Trophoblast cell (in vitro differentiated cells and primary cell): ENCODE results near the gene SGSM2.

ENCODE experiments used
- DNase-seq, 2 donors: peaks; one replicate each; pipeline ENCODE4 v3.0.0-alpha.2; 2016
- H2AFZ ChIP-seq: 2 replicates; pipeline ENCODE4 v1.6.1; 2013; ENCODE audit warnings: low read length, moderate library complexity, mild to moderate bottlenecking; ENCODE audit not compliant: insufficient read depth, poor library complexity
- H2AK5ac ChIP-seq: 2 replicates; pipeline ENCODE4 v1.6.1; 2013; ENCODE audit warnings: mild to moderate bottlenecking, low read length
- H2BK120ac ChIP-seq: 2 replicates; pipeline ENCODE4 v1.6.1; 2013; ENCODE audit warnings: low read length, mild to moderate bottlenecking, moderate library complexity; ENCODE audit not compliant: insufficient read depth, poor library complexity
- H2BK12ac ChIP-seq: 2 replicates; pipeline ENCODE4 v1.6.1; 2013; ENCODE audit warnings: mild to moderate bottlenecking, low read length, moderate library complexity
- H2BK5ac ChIP-seq: 2 replicates; pipeline ENCODE4 v1.6.1; 2013; ENCODE audit warnings: low read length, low read depth, moderate library complexity, mild to moderate bottlenecking; ENCODE audit not compliant: poor library complexity
- H3K14ac ChIP-seq: 2 replicates; pipeline ENCODE4 v1.6.1; 2013; ENCODE audit warnings: mild to moderate bottlenecking, low read length
- H3K18ac ChIP-seq: 2 replicates; pipeline ENCODE4 v1.6.1; 2013; ENCODE audit warnings: mild to moderate bottlenecking, low read length
- H3K23ac ChIP-seq: 2 replicates; pipeline ENCODE4 v1.6.1; 2013; ENCODE audit warnings: low read length
- H3K27ac ChIP-seq: 2 replicates; pipeline ENCODE4 v1.5.1; 2013; ENCODE audit warnings: low read depth, mild to moderate bottlenecking, inconsistent platforms, low read length, moderate library complexity
- H3K27me3 ChIP-seq: 2 replicates; pipeline ENCODE4 v1.6.1; 2013; ENCODE audit warnings: inconsistent platforms, mild to moderate bottlenecking, low read length, moderate library complexity; ENCODE audit not compliant: insufficient read depth
- H3K36me3 ChIP-seq, 2 experiments: 1 replicate in 1 of 2; 2 replicates in 1 of 2; pipeline ENCODE4 v1.6.1; 2013; ENCODE audit warnings: low read length in 2 of 2, mild to moderate bottlenecking in 2 of 2, moderate library complexity in 1 of 2; ENCODE audit not compliant: insufficient read depth in 2 of 2, control insufficient read depth in 1 of 2
- H3K4ac ChIP-seq: 2 replicates; pipeline ENCODE4 v1.6.1; 2013; ENCODE audit warnings: low read depth, mild to moderate bottlenecking, low read length, moderate library complexity
- H3K4me1 ChIP-seq, 2 experiments: 1 replicate in 1 of 2; 2 replicates in 1 of 2; pipeline ENCODE4 v1.6.1; 2013; ENCODE audit warnings: low read length in 2 of 2, mild to moderate bottlenecking in 2 of 2, moderate library complexity in 1 of 2; ENCODE audit not compliant: insufficient read depth in 2 of 2, control insufficient read depth in 1 of 2
- H3K4me2 ChIP-seq: 2 replicates; pipeline ENCODE4 v1.6.1; 2013; ENCODE audit warnings: inconsistent platforms, mild to moderate bottlenecking, low read length, moderate library complexity
- H3K4me3 ChIP-seq: 2 replicates; pipeline ENCODE4 v1.5.1; 2013; ENCODE audit warnings: mild to moderate bottlenecking, low read depth, low read length, inconsistent platforms
- H3K79me1 ChIP-seq: one replicate; pipeline ENCODE4 v1.6.1; 2013; ENCODE audit warnings: low read length
- H3K79me2 ChIP-seq: 2 replicates; pipeline ENCODE4 v1.6.1; 2013; ENCODE audit warnings: low read length, mild to moderate bottlenecking; ENCODE audit not compliant: control insufficient read depth, insufficient read depth, poor library complexity
- H3K9ac ChIP-seq: 2 replicates; pipeline ENCODE4 v1.6.1; 2013; ENCODE audit warnings: mild to moderate bottlenecking, low read length
- H3K9me3 ChIP-seq: 2 replicates; pipeline ENCODE4 v1.6.1; 2013; ENCODE audit warnings: low read depth, mild to moderate bottlenecking, control low read depth, inconsistent platforms, low read length; ENCODE audit not compliant: insufficient read depth
- H4K12ac ChIP-seq: 2 replicates; pipeline ENCODE4 v1.6.1; 2013; ENCODE audit warnings: low read depth, mild to moderate bottlenecking, low read length, moderate library complexity
- H4K8ac ChIP-seq: 2 replicates; pipeline ENCODE4 v1.6.1; 2013; ENCODE audit warnings: low read depth, mild to moderate bottlenecking, low read length, moderate library complexity
- H4K91ac ChIP-seq: one replicate; pipeline ENCODE4 v1.6.1; 2013; ENCODE audit warnings: low read depth, mild to moderate bottlenecking, low read length, moderate library complexity
- WGBS: extraction: QIAGEN DNeasy Blood & Tissue Kit; methylation state at CpG from one replicate; pipeline ENCODE4 v1.1.7; 2013; ENCODE audit warnings: missing lambda C conversion rate; ENCODE audit not compliant: insufficient read length, insufficient coverage; ENCODE audit errors: extremely low coverage; 5-methylcytosine and 5-hydroxymethylcytosine counted together

SGSM2 gene

GRCh38 chr17:2393954-2394749 is 56.9 kb downstream of the SGSM2 start:
- H2BK5ac ChIP-seq: no peak overlapping the region
- peak overlapping the region; percentile 82 for H2AK5ac ChIP-seq
- H3K27ac ChIP-seq: peak overlapping the region; percentile 40
- peak overlapping the region; percentile 57 for H3K9ac ChIP-seq
- peak overlapping the region; percentile 56 for H4K8ac ChIP-seq
- peak overlapping the region; percentile 49 for H3K4me3 ChIP-seq
- peak overlapping the region; percentile 41 for H2BK120ac ChIP-seq
- peak overlapping the region; percentile 42 for H4K91ac ChIP-seq
- H3K4ac ChIP-seq: peak overlapping the region; percentile 38
- peaks cover 41 to 43% of the 10 kb centered on the region in 2 experiments for H3K4me1 ChIP-seq
- H4K12ac ChIP-seq: no peak overlapping the region
- H3K36me3 ChIP-seq: peaks cover 0 to 5% of the 10 kb centered on the region in 2 experiments
- peak overlapping the region; percentile 71 for H2BK12ac ChIP-seq
- peak overlapping the region; percentile 1 for H2AFZ ChIP-seq
- H3K27me3 ChIP-seq: no peaks in the 10 kb centered on the region
- peaks cover 38% of the 10 kb centered on the region for H3K79me1 ChIP-seq
- H3K79me2 ChIP-seq: peaks cover 24% of the 10 kb centered on the region
- H3K14ac ChIP-seq: no peak overlapping the region
- H3K18ac ChIP-seq: peak overlapping the region; percentile 34
- H3K9me3 ChIP-seq: no peaks in the 10 kb centered on the region
- H3K4me2 ChIP-seq: peak overlapping the region; percentile 69
- no CpG with 5 or more reads among the region's 53 CpGs for WGBS
- H3K23ac ChIP-seq: no peak overlapping the region
- DNase-seq: no peak

- Histone ChIP-seq H3K79me1 (peaks cover 42% of the 10 kb centered on the region), H3K14ac (no peak overlapping the region), H2AFZ (no peak overlapping the region), H3K9me3 (no peaks in the 10 kb centered on the region), H2BK120ac (no peak overlapping the region), H3K79me2 (peaks cover 24% of the 10 kb centered on the region), H3K36me3 (peaks cover 0 to 3% of the 10 kb centered on the region in 2 experiments), H2AK5ac (no peak overlapping the region), H3K4me2 (no peak overlapping the region), H3K27ac (no peak overlapping the region), H3K18ac (peak overlapping the region; percentile 47), H4K8ac (no peak overlapping the region), H3K4me3 (no peak overlapping the region), H2BK12ac (peak overlapping the region; percentile 71), H4K91ac (peak overlapping the region; percentile 29), H4K12ac (no peak overlapping the region), H3K27me3 (no peaks in the 10 kb centered on the region), H3K9ac (no peak overlapping the region), H2BK5ac (no peak overlapping the region), H3K23ac (no peak overlapping the region), H3K4me1 (peaks cover 41 to 44% of the 10 kb centered on the region in 2 experiments), H3K4ac (peak overlapping the region; percentile 38)
- DNase-seq: no peak
- no CpG with 5 or more reads among the region's 16 CpGs for WGBS
These were observed 57.5 kb downstream of the SGSM2 start for GRCh38 chr17:2394775-2395201.

DNA sequence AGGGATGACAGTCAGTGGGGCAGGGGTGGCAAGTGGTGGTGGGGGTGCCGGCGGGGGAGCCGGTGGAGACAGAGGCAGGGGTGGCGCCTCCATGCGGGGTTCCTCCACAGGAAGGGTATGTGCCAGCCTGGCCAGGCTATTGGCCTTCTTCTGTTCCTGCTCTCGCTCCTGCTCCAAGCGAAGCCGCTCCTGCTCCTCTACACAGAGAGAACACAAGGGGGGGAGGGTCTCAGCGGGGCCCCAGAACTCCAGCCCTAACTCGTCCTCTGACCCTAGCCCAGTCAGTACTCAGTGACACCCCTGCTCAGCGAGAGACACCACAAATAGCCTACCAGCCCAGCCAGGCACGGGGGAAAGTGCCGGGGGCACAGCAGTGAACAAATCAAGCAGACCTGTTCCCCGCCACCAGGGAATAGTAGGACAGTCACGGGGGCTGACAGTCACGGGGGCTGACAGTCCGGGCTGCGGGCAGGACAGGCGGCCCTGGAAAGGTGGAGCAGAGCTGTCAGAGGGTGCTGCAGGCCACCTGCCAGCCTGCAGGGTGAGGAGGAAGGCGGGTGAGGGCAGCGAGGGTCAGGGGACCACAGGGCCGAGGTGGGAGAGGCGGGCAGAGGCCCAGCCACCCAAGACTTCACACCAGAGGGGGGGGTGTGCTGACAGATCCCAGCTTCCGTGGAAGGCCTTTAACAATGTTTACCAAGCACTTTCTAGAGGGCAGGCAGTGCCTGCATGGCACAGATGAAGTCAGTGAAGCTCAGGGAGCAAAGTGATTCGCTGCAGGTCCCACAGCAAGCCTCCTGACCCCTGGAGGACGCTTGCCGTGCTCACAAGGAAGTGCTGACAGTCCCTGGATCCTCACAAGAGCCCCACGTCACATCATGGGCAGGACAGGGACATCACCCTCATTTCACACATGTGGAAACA is 58.2 kb downstream of the SGSM2 start:
- Histone ChIP-seq H3K9me3 (no peaks in the 10 kb centered on the region), H3K4ac (peak overlapping the region; percentile 24), H3K9ac (peak overlapping the region; percentile 17), H2AK5ac (peak overlapping the region; percentile 73), H4K8ac (no peak overlapping the region), H3K23ac (no peak overlapping the region), H3K27ac (no peak overlapping the region), H4K12ac (no peak overlapping the region), H3K27me3 (no peaks in the 10 kb centered on the region), H3K36me3 (peaks cover 0 to 2% of the 10 kb centered on the region in 2 experiments), H3K4me2 (no peak overlapping the region), H2BK5ac (peak overlapping the region; percentile 66), H3K14ac (no peak overlapping the region), H2BK12ac (peak overlapping the region; percentile 44), H3K79me1 (peaks cover 49% of the 10 kb centered on the region), H3K79me2 (peaks cover 27% of the 10 kb centered on the region), H3K4me1 (peaks cover 41 to 44% of the 10 kb centered on the region in 2 experiments), H3K18ac (peak overlapping the region; percentile 73), H4K91ac (peak overlapping the region; percentile 82), H2AFZ (no peak overlapping the region), H3K4me3 (no peak overlapping the region), H2BK120ac (no peak overlapping the region)
- peak in 1 of 2 donors; percentile 37 for DNase-seq
- WGBS: no CpG with 5 or more reads among the region's 28 CpGs

- Histone ChIP-seq H3K9me3 (no peaks in the 10 kb centered on the region), H3K18ac (peak overlapping the region; percentile 73), H3K9ac (peak overlapping the region; percentile 59), H3K27me3 (no peaks in the 10 kb centered on the region), H3K14ac (peak overlapping the region; percentile 53), H4K91ac (peak overlapping the region; percentile 82), H2AFZ (peak overlapping the region; percentile 50), H2BK12ac (peak overlapping the region; percentile 44), H3K23ac (no peak overlapping the region), H3K79me1 (peaks cover 52% of the 10 kb centered on the region), H4K12ac (no peak overlapping the region), H4K8ac (peak overlapping the region; percentile 55), H3K4me1 (peaks cover 41 to 44% of the 10 kb centered on the region in 2 experiments), H2BK5ac (peak overlapping the region; percentile 66), H2BK120ac (peak overlapping the region; percentile 43), H2AK5ac (peak overlapping the region; percentile 73), H3K79me2 (peaks cover 28% of the 10 kb centered on the region), H3K36me3 (no peaks in the 10 kb centered on the region), H3K4me2 (peak overlapping the region; percentile 70), H3K4ac (peak overlapping the region; percentile 29), H3K4me3 (peak overlapping the region; percentile 26), H3K27ac (peak overlapping the region; percentile 91)
- DNase-seq: no peak
- 100% methylated on average over 2 of the region's 7 CpGs for WGBS
These were observed 58.9 kb downstream of the SGSM2 start for GRCh38 chr17:2396192-2396567.
